Measurements from ENCODE around the gene NECTIN4.

DNA sequence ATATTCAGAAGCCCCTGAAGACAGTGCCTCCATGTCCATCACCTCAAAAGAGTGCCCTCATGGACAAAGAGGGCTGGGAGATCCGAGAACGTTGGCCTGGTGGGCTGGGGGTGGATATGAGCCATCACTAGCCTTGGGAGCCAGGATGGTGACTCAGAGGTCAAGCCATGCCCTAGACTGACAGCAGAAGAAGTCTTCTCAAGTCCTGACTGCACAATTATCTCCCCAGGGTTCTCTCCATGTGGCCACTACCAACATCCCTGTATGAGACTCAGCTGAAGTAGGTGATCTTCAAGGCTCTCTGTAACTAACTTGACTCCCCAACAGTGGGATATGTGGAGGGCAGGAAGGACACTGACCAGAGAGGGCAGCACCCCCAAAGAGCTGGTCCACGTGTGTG, 36.5 kb downstream of the NECTIN4 start:
- TF ChIP-seq, protein P1, sequence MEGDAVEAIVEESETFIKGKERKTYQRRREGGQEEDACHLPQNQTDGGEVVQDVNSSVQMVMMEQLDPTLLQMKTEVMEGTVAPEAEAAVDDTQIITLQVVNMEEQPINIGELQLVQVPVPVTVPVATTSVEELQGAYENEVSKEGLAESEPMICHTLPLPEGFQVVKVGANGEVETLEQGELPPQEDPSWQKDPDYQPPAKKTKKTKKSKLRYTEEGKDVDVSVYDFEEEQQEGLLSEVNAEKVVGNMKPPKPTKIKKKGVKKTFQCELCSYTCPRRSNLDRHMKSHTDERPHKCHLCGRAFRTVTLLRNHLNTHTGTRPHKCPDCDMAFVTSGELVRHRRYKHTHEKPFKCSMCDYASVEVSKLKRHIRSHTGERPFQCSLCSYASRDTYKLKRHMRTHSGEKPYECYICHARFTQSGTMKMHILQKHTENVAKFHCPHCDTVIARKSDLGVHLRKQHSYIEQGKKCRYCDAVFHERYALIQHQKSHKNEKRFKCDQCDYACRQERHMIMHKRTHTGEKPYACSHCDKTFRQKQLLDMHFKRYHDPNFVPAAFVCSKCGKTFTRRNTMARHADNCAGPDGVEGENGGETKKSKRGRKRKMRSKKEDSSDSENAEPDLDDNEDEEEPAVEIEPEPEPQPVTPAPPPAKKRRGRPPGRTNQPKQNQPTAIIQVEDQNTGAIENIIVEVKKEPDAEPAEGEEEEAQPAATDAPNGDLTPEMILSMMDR (IDR thresholded peaks at IDR 0.05; ENCODE audit: insufficient read depth, low read length, poor library complexity, severe bottlenecking): no peak
- TF ChIP-seq EZH2phosphoT487 (conservative IDR thresholded peaks at IDR 0.05; ENCODE audit: low read length): no peak
